ENCODE measurements around the gene TGM2. TPM values are rescaled to one million over a fixed set of nuclear protein-coding genes. Genes with fewer than 3 reads are reported as not detected.

Gene TGM2
- total RNA-seq, 3 donors from 2014 or later, result 14.9 to 62.2 (median 33.3) TPM

DNA sequence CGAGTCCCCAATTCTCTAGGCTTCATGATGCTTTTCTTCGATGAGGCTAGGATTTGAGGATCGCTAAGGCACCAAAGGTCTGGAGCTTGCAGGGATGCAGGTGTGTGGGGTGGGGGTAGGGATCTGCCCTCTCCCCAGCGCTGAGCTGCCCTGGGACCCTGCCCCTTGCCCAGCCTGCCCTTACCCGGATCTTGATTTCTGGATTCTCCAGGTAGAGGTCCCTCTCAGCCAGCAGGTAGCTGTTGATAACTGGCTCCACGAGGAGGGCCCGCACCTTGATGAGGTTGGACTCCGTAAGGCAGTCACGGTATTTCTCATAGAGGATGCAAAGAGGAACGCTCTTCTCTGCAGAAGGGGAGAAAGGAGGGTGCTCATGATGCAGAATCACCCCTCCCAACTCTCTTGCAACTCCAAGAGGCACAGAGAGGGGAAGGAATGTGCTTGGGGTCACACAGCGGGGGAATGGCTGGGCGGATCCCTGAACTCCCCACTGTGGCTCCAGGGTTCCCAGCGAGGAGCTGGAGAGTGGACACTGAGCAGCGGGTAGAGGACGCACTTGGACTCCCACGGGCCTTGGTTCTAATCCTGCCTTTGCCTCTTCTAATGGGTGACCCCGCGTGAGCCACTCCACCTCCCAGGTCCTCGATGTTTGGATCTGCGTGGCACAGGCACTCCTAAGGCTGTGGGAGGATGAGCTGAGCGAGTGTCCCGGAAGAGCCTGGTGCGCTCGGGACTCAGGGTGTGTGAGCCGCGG is 32.7 kb downstream of the TGM2 start:
- no peak for DNase-seq
- H3K4me1 ChIP-seq (ENCODE audit: low read depth), result peaks cover 2% of the 10 kb centered on the region
- no peaks in the 10 kb centered on the region for H3K36me3 ChIP-seq (ENCODE audit: low read depth)
- ATAC-seq, result no peak
- no peak overlapping the region for H3K4me3 ChIP-seq
- no peaks in the 10 kb centered on the region for H3K9me3 ChIP-seq
- TF ChIP-seq, protein P1, sequence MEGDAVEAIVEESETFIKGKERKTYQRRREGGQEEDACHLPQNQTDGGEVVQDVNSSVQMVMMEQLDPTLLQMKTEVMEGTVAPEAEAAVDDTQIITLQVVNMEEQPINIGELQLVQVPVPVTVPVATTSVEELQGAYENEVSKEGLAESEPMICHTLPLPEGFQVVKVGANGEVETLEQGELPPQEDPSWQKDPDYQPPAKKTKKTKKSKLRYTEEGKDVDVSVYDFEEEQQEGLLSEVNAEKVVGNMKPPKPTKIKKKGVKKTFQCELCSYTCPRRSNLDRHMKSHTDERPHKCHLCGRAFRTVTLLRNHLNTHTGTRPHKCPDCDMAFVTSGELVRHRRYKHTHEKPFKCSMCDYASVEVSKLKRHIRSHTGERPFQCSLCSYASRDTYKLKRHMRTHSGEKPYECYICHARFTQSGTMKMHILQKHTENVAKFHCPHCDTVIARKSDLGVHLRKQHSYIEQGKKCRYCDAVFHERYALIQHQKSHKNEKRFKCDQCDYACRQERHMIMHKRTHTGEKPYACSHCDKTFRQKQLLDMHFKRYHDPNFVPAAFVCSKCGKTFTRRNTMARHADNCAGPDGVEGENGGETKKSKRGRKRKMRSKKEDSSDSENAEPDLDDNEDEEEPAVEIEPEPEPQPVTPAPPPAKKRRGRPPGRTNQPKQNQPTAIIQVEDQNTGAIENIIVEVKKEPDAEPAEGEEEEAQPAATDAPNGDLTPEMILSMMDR (IDR thresholded peaks at IDR 0.05), result no peak
- intact Hi-C loops (cut with DNase I, micrococcal nuclease), result no loop called here

DNA sequence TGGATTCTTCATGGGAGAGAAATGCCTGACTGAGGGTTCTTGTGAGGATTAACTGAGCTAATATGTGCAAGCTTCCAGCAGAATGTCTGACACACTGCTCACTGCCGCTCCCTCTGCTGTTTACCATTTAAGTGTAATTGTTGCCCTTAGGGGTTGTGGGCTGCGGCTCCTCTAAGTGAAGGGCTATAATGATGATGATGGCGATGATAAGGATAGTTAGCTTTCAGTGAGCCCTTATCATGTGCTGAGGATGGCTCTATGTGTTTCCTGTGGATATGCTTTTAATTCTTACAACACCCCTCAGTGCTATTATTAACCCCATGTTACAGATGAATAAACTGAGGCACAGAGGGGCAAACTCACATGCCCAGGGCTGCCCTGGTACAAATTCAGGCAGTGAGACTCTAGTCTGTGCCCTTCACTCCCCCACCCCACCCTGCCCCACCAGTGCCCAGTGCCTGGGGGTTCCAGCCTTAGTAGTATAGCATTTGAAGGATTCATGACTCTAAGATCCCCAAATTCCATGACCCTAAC is 33.4 kb downstream of the TGM2 start:
- no peak for DNase-seq
- intact Hi-C loops (cut with DNase I, micrococcal nuclease), result no loop called here
- Histone ChIP-seq H3K4me1 (ENCODE audit: low read depth) (peaks cover 5% of the 10 kb centered on the region), H3K4me3 (no peak overlapping the region), H3K36me3 (ENCODE audit: low read depth) (no peaks in the 10 kb centered on the region), H3K9me3 (no peaks in the 10 kb centered on the region)
- ATAC-seq, result no peak
- TF ChIP-seq, protein P1 (IDR thresholded peaks at IDR 0.05), result no peak

DNA sequence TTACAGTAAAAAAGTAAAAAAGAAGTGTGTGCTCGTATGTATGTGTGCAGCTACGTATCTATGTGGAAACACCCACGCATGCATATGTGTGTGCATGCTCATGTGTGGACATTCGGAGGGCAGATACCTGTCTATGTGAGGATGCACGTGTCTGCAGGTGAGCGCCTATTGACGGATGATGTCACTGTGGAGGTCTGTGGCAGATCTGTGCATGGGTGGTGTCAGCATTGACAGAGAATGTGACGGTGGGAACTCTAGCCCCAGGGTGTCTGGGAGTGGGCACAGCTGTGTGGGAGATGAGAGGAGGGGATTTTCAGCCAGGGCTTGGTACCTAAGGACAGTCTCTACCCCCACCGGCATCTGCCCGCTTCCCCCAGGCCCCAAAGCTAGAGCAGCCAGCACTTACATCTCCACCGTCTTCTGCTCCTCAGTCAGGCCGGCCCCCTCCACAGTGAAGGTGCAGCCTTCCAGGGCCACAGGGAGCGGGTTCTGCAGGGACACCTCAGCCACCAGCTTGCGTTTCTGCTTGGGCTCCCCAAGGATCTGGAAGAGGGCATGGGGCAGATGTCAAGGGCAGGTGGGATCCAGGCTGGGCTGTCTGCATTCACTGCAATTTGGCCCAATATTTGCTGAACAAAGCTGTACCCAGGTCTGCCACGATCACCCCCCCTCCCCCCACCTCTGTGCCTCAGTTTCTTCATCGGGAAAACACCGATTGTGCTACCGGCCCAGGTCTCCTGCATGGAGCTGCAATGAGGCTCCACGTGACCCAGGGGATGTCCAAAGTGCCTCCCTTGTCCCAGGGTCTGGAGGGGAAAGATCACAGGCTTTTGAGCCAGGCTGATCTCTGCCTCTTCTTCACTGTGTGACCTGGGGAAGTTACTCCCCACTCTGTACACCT is 34.1 kb downstream of the TGM2 start:
- intact Hi-C loops (cut with DNase I, micrococcal nuclease), result no loop called here
- H3K4me3 ChIP-seq, result no peak overlapping the region
- DNase-seq (peak in 1 of 3 donors; percentile 17), ATAC-seq (no peak)
- no peaks in the 10 kb centered on the region for H3K36me3 ChIP-seq (ENCODE audit: low read depth)
- TF ChIP-seq, protein P1 (IDR thresholded peaks at IDR 0.05), result no peak
- peaks cover 5% of the 10 kb centered on the region for H3K4me1 ChIP-seq (ENCODE audit: low read depth)
- no peaks in the 10 kb centered on the region for H3K9me3 ChIP-seq

DNA sequence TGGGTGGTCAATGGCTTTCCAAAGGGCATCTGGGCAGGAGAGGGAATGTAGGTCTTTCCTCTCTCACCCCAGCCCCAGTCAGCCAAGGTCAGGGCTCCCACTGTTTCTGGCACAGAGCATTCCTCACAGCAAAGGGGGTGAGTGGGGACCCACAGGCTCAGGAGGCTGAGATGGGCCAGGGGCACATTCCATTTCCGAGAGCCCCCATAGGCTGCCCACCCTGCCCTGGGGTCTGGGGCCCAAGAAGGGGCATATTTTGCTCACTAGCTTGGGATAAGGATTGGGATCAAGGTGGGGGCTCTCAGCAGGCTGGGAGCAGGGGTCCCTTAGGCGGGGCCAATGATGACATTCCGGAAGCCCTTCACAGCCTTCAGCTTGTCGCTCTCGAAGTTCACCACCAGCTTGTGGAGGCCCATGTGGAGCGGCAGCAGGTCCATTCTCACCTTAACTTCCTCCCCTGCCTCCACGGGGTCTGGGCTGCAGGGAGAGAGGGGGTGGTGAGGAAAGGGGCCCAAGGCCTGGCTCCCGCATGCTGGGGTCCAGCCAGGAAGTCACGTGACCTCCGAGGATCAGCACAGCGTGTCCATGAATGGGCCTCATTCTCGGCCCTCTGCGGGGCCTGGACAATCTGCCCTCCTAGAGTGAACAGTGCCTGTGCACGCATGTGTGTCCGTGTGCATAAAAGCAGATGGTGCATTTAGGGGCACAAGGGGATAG is 35.0 kb downstream of the TGM2 start:
- Histone ChIP-seq H3K9me3 (no peaks in the 10 kb centered on the region), H3K4me3 (no peak overlapping the region), H3K36me3 (ENCODE audit: low read depth) (no peaks in the 10 kb centered on the region), H3K4me1 (ENCODE audit: low read depth) (peaks cover 5% of the 10 kb centered on the region)
- ATAC-seq (no peak), DNase-seq (peak in 1 of 3 donors; percentile 41)
- intact Hi-C loops (cut with DNase I, micrococcal nuclease), result no loop called here
- TF ChIP-seq, protein P1 (IDR thresholded peaks at IDR 0.05), result no peak

DNA sequence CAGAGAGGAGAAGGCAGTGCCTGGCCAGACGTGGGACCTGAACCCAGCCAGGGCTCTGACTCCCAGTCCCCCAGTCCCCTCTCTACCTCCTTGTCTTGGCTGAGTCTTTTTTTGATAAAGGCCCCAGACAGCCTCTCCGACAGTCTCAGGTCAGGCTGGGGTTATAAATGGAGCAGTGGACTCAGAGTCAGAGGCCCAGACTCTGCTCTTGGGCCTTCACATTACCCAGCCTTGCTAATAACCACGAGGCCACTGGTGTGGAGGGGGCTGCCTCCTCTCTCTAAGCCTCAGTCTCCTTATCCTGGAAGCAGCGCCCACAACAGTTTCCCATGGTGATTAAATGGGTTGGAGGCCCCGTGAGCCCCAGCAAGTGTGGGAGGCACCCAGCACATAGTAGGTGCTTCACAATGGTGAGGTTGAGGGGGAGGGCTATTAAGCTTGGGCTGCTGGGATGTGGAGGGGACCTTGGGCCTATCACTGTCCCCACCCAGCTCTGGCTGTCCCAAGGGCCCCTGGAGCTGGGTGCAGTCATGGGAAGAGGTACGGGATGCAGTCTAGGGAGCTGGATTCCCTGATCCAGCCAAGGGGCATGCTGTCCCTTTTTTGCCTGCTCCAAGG is 35.7 kb downstream of the TGM2 start:
- DNase-seq (no peak), ATAC-seq (no peak)
- Histone ChIP-seq H3K4me1 (ENCODE audit: low read depth) (peaks cover 5% of the 10 kb centered on the region), H3K4me3 (no peak overlapping the region), H3K9me3 (no peaks in the 10 kb centered on the region), H3K36me3 (ENCODE audit: low read depth) (no peaks in the 10 kb centered on the region)
- TF ChIP-seq, protein P1 (IDR thresholded peaks at IDR 0.05), result no peak
- intact Hi-C loops (cut with DNase I, micrococcal nuclease), result no loop called here
